Measurements from ENCODE around the gene SOCS1. TPM values are rescaled to one million over a fixed set of nuclear protein-coding genes. Genes with fewer than 3 reads are reported as not detected.
A peak's percentile ranks its signal among the peaks of the same experiment; 100 is the strongest.
"Not testable (repeated sequence)": the region's sequence is repeated elsewhere in the genome, so short reads cannot be mapped to it uniquely, and the experiment has no call there.

SOCS1 gene
- total and polyA plus RNA-seq, 2 experiments from 2014 or later = 84.7 to 104 TPM

- H3K4me1 ChIP-seq (ENCODE audit: insufficient read depth); H3K9me3 Mint-ChIP-seq: not testable (repeated sequence)
These were observed 33.7 kb upstream of the SOCS1 start for GRCh38 chr16:11289696-11290095.

GRCh38 chr16:11289202-11289601 is 33.2 kb upstream of the SOCS1 start:
- Mint-ChIP-seq H3K4me1 (peaks cover 14% of the 10 kb centered on the region), H3K36me3 (ENCODE audit: low read depth) (no peaks in the 10 kb centered on the region), H3K9me3 (no peaks in the 10 kb centered on the region), H3K27me3 (ENCODE audit: insufficient read depth, low read depth, poor library complexity) (peaks cover 6% of the 10 kb centered on the region), H3K27ac (no peak overlapping the region), H3K4me3 (no peak overlapping the region)
- H3K27me3 ChIP-seq (ENCODE audit: insufficient read depth) = no peaks in the 10 kb centered on the region
- H2AFZ ChIP-seq = peak overlapping the region; percentile 78; the same call in 1 of the 2 replicates
- no peak overlapping the region for H3K4me3 ChIP-seq
- H3K79me2 ChIP-seq (replicated peaks; ENCODE audit: insufficient read depth) = no peaks in the 10 kb centered on the region
- H4K20me1 ChIP-seq (replicated peaks; ENCODE audit: insufficient read depth) = no peaks in the 10 kb centered on the region
- H3K36me3 ChIP-seq (ENCODE audit: insufficient read depth) = no peaks in the 10 kb centered on the region
- TF ChIP-seq NANOG (IDR thresholded peaks at IDR 0.05; ENCODE audit: borderline replicate concordance) = no peak
- TF ChIP-seq, protein P1, sequence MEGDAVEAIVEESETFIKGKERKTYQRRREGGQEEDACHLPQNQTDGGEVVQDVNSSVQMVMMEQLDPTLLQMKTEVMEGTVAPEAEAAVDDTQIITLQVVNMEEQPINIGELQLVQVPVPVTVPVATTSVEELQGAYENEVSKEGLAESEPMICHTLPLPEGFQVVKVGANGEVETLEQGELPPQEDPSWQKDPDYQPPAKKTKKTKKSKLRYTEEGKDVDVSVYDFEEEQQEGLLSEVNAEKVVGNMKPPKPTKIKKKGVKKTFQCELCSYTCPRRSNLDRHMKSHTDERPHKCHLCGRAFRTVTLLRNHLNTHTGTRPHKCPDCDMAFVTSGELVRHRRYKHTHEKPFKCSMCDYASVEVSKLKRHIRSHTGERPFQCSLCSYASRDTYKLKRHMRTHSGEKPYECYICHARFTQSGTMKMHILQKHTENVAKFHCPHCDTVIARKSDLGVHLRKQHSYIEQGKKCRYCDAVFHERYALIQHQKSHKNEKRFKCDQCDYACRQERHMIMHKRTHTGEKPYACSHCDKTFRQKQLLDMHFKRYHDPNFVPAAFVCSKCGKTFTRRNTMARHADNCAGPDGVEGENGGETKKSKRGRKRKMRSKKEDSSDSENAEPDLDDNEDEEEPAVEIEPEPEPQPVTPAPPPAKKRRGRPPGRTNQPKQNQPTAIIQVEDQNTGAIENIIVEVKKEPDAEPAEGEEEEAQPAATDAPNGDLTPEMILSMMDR (conservative IDR thresholded peaks at IDR 0.05; ENCODE audit: low read depth in 2 of 2) = no peak
- no peak for TF ChIP-seq ZNF331 (CRISPR knock-in tag; IDR thresholded peaks at IDR 0.05; ENCODE audit: low read depth)
- TF ChIP-seq ETS1 (IDR thresholded peaks at IDR 0.05) = no peak
- no peak for TF ChIP-seq EZH2phosphoT487 (IDR thresholded peaks at IDR 0.05; ENCODE audit: unreplicated experiment)
- TF ChIP-seq, protein P2, sequence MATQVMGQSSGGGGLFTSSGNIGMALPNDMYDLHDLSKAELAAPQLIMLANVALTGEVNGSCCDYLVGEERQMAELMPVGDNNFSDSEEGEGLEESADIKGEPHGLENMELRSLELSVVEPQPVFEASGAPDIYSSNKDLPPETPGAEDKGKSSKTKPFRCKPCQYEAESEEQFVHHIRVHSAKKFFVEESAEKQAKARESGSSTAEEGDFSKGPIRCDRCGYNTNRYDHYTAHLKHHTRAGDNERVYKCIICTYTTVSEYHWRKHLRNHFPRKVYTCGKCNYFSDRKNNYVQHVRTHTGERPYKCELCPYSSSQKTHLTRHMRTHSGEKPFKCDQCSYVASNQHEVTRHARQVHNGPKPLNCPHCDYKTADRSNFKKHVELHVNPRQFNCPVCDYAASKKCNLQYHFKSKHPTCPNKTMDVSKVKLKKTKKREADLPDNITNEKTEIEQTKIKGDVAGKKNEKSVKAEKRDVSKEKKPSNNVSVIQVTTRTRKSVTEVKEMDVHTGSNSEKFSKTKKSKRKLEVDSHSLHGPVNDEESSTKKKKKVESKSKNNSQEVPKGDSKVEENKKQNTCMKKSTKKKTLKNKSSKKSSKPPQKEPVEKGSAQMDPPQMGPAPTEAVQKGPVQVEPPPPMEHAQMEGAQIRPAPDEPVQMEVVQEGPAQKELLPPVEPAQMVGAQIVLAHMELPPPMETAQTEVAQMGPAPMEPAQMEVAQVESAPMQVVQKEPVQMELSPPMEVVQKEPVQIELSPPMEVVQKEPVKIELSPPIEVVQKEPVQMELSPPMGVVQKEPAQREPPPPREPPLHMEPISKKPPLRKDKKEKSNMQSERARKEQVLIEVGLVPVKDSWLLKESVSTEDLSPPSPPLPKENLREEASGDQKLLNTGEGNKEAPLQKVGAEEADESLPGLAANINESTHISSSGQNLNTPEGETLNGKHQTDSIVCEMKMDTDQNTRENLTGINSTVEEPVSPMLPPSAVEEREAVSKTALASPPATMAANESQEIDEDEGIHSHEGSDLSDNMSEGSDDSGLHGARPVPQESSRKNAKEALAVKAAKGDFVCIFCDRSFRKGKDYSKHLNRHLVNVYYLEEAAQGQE (IDR thresholded peaks at IDR 0.05; ENCODE audit: unreplicated experiment) = no peak
- TF ChIP-seq STAT1 (IDR thresholded peaks at IDR 0.05; ENCODE audit: unreplicated experiment) = no peak
- no peak for TF ChIP-seq JUNB (IDR thresholded peaks at IDR 0.05; ENCODE audit: unreplicated experiment)
- ATAC-seq = no peak
- H3K27ac ChIP-seq (ENCODE audit: low read depth) = no peak overlapping the region
- no peak for DNase-seq (ENCODE audit: low spot score)
- H3K4me1 ChIP-seq (ENCODE audit: insufficient read depth) = peaks cover 4% of the 10 kb centered on the region; the same call in 1 of the 2 replicates
- no peaks in the 10 kb centered on the region for H3K9me2 ChIP-seq (ENCODE audit: insufficient read depth)
- no peak overlapping the region for H3K4me2 ChIP-seq
- H3F3A ChIP-seq (replicated peaks; ENCODE audit: low read depth) = 0 out of 2 replicates have a peak, but pooled peaks cover 2% of the 10 kb centered on the region

More at GRCh38 chr16:11289696-11290095, 33.7 kb upstream of the SOCS1 start:
- H3K4me1 Mint-ChIP-seq = peaks cover 14% of the 10 kb centered on the region
- H3K27me3 ChIP-seq (ENCODE audit: insufficient read depth); H3K79me2 ChIP-seq (replicated peaks; ENCODE audit: insufficient read depth); H2AFZ ChIP-seq; ATAC-seq; H3K4me3 ChIP-seq; H3K4me2 ChIP-seq; H3K27me3 Mint-ChIP-seq (ENCODE audit: insufficient read depth, low read depth, poor library complexity); H3K36me3 Mint-ChIP-seq (ENCODE audit: low read depth); H3K27ac Mint-ChIP-seq; H3K4me3 Mint-ChIP-seq; H4K20me1 ChIP-seq (replicated peaks; ENCODE audit: insufficient read depth); H3F3A ChIP-seq (replicated peaks; ENCODE audit: low read depth); H3K36me3 ChIP-seq (ENCODE audit: insufficient read depth); DNase-seq (ENCODE audit: low spot score); H3K27ac ChIP-seq (ENCODE audit: low read depth); H3K9me2 ChIP-seq (ENCODE audit: insufficient read depth): not testable (repeated sequence)
